HepG2 (cell line): ENCODE results near the gene MTHFSD. TPM values are rescaled to one million over a fixed set of nuclear protein-coding genes. Genes with fewer than 3 reads are reported as not detected.

ENCODE experiments used
- ATAC-seq: fragments of 200-7000 bp; cut with Tn5 transposase; 3 replicates; pipeline ENCODE4 v1.9.1; 2020; ENCODE audit warnings: mild to moderate bottlenecking, moderate library complexity
- BruUV-seq: library from RNA; stranded (reverse); fragments of 400-500 nt; replicated peaks from 2 replicates; lab custom pipeline; 2021; lab: Mats Ljungman, UMichigan
- CTCF ChIA-PET: fragments of 300-600 bp; formaldehyde crosslinking; extraction: SDS; loops from one replicate; lab custom pipeline; 2021; ENCODE audit warnings: low total read pairs, inconsistent platforms, low intra/inter-chr PET ratio; lab: Yijun Ruan, JAX
- POLR2A ChIA-PET: fragments of 350-600 bp; sonication (Branson Sonifier 250); formaldehyde crosslinking; loops from one replicate; lab custom pipeline; 2020; ENCODE audit warnings: antibody characterized with exemption, inconsistent platforms; lab: Yijun Ruan, JAX
- DNase-seq: peaks from one replicate; pipeline ENCODE4 v3.0.0-alpha.2; 2015; ENCODE audit warnings: low spot score
- FAIRE-seq: peaks from 3 replicates; lab custom pipeline; 2011; peaks lifted over from hg19 to GRCh38; lab: Jason Lieb, UNC
- H2AFZ ChIP-seq: one replicate; pipeline ENCODE4 v1.6.1; 2011; ENCODE audit warnings: low read length, inconsistent platforms
- H3K27ac ChIP-seq: fragments of 300-600 bp; 3 replicates; pipeline ENCODE4 v1.8.0; 2011; ENCODE audit warnings: mixed run types, mild to moderate bottlenecking, mixed read lengths, low read length, inconsistent platforms; ENCODE audit not compliant: insufficient read depth; ENCODE audit errors: extremely low read length
- H3K27me3 ChIP-seq, 2 experiments: fragments of 200-600 bp in 1 of 2; 2 replicates in 1 of 2; 3 replicates in 1 of 2; pipeline versions ENCODE4 v1.6.0 to v1.8.0; 2011; ENCODE audit warnings: low read length in 2 of 2, mild to moderate bottlenecking in 2 of 2, moderate library complexity in 2 of 2, inconsistent platforms in 1 of 2; ENCODE audit not compliant: insufficient read depth in 2 of 2, control insufficient read depth in 1 of 2
- H3K36me3 ChIP-seq, 2 experiments: fragments of 200-600 bp in 1 of 2; replicated peaks in 1 of 2; 2 replicates in 1 of 2; 3 replicates in 1 of 2; pipeline versions ENCODE4 v1.5.1 to v1.8.0; 2011; ENCODE audit warnings: low read length in 2 of 2, inconsistent platforms in 1 of 2; ENCODE audit not compliant: insufficient read depth in 2 of 2, control insufficient read depth in 1 of 2
- H3K4me1 ChIP-seq: 2 replicates; pipeline ENCODE4 v1.5.1; 2012; ENCODE audit warnings: low read length, inconsistent platforms; ENCODE audit not compliant: insufficient read depth
- H3K4me2 ChIP-seq: 2 replicates; pipeline ENCODE4 v1.6.0; 2011; ENCODE audit warnings: low read depth, low read length, inconsistent platforms
- H3K4me3 ChIP-seq, 3 experiments: fragments of 200-600 bp in 1 of 3; sonication (generic), shearing (Covaris generic) in 1 of 3; replicated peaks in 1 of 3; 2 replicates each; pipeline ENCODE4 v1.5.1; 2011 to 2016; ENCODE audit warnings: low read length in 3 of 3, inconsistent platforms in 2 of 3, low read depth in 2 of 3, mild to moderate bottlenecking in 2 of 3, control low read depth in 1 of 3, mixed read lengths in 1 of 3; ENCODE audit not compliant: insufficient read depth in 1 of 3
- H3K79me2 ChIP-seq: one replicate; pipeline ENCODE4 v1.6.1; 2011; ENCODE audit warnings: low read length, inconsistent platforms; ENCODE audit not compliant: insufficient read depth
- H3K9ac ChIP-seq: 2 replicates; pipeline ENCODE4 v1.6.0; 2011; ENCODE audit warnings: mild to moderate bottlenecking, low read depth, low read length, inconsistent platforms; ENCODE audit not compliant: insufficient read depth
- H3K9me3 ChIP-seq: 2 replicates; pipeline ENCODE4 v1.5.1; 2012; ENCODE audit warnings: mild to moderate bottlenecking, low read length
- H4K20me1 ChIP-seq: 2 replicates; pipeline ENCODE4 v1.6.0; 2011; ENCODE audit warnings: inconsistent platforms, mild to moderate bottlenecking, low read length, moderate library complexity; ENCODE audit not compliant: insufficient read depth
- CENPBD1 ChIP-seq: sonication (generic); formaldehyde crosslinking; IDR thresholded peaks from 2 replicates; pipeline ENCODE4 v1.8.0; 2022; ENCODE audit warnings: missing genetic modification reagents, low read depth, mild to moderate bottlenecking, borderline replicate concordance
- ETS1 ChIP-seq: sonication (generic); formaldehyde crosslinking; IDR thresholded peaks from 2 replicates; pipeline ENCODE4 v1.4.0; 2020; ENCODE audit warnings: missing genetic modification reagents
- ETV6 ChIP-seq: sonication (generic); formaldehyde crosslinking; conservative IDR thresholded peaks from 2 replicates; pipeline ENCODE4 v1.4.0; 2020; ENCODE audit warnings: missing genetic modification reagents
- GFI1 ChIP-seq: sonication (generic); formaldehyde crosslinking; IDR thresholded peaks from 2 replicates; pipeline ENCODE4 v1.5.0; 2020; ENCODE audit warnings: missing genetic modification reagents, mild to moderate bottlenecking, borderline replicate concordance
- GPBP1L1 ChIP-seq: sonication (generic); formaldehyde crosslinking; IDR thresholded peaks from 2 replicates; pipeline ENCODE4 v1.5.0; 2020; ENCODE audit warnings: mild to moderate bottlenecking, missing genetic modification reagents
- HES4 ChIP-seq: sonication (generic); formaldehyde crosslinking; IDR thresholded peaks from 2 replicates; pipeline ENCODE4 v1.9.0; 2021; ENCODE audit warnings: mild to moderate bottlenecking, missing genetic modification reagents, borderline replicate concordance
- IRX3 ChIP-seq: sonication (generic); formaldehyde crosslinking; IDR thresholded peaks from 2 replicates; pipeline ENCODE4 v1.8.1; 2023; ENCODE audit warnings: mild to moderate bottlenecking, low read depth, missing genetic modification reagents, borderline replicate concordance
- NFE2L2 ChIP-seq: fragments of 150-350 bp; IDR thresholded peaks from 2 replicates; pipeline ENCODE4 v1.6.1; 2014; ENCODE audit warnings: low read length
- ZBTB8A ChIP-seq: sonication (generic); formaldehyde crosslinking; IDR thresholded peaks from 2 replicates; pipeline ENCODE4 v1.4.0; 2020; ENCODE audit warnings: mild to moderate bottlenecking, low read depth, missing genetic modification reagents, borderline replicate concordance
- ZFP82 ChIP-seq: sonication (generic); formaldehyde crosslinking; IDR thresholded peaks from 2 replicates; pipeline ENCODE4 v1.5.1; 2020; ENCODE audit warnings: mild to moderate bottlenecking, missing genetic modification reagents, borderline replicate concordance
- ZNF20 ChIP-seq: sonication (generic); formaldehyde crosslinking; IDR thresholded peaks from 2 replicates; pipeline ENCODE4 v1.4.0; 2020; ENCODE audit warnings: mild to moderate bottlenecking, moderate library complexity, missing genetic modification reagents
- ZNF296 ChIP-seq: sonication (generic); formaldehyde crosslinking; conservative IDR thresholded peaks from 2 replicates; pipeline ENCODE4 v1.5.0; 2020; ENCODE audit warnings: mild to moderate bottlenecking, missing genetic modification reagents
- ZNF331 ChIP-seq: sonication (generic); formaldehyde crosslinking; IDR thresholded peaks from 2 replicates; pipeline ENCODE4 v1.4.0; 2020; ENCODE audit warnings: missing genetic modification reagents
- ZNF335 ChIP-seq: sonication (generic); formaldehyde crosslinking; IDR thresholded peaks from 2 replicates; pipeline ENCODE4 v1.4.0; 2020; ENCODE audit warnings: missing genetic modification reagents
- ZNF451 ChIP-seq: sonication (generic); formaldehyde crosslinking; IDR thresholded peaks from 2 replicates; pipeline ENCODE4 v1.5.0; 2020; ENCODE audit warnings: mild to moderate bottlenecking, missing genetic modification reagents
- WGBS: methylation state at CpG from one replicate; pipeline ENCODE4 v1.1.6; 2017; ENCODE audit warnings: low lambda C conversion rate; 5-methylcytosine and 5-hydroxymethylcytosine counted together
- in situ Hi-C: cut with HindIII; loops from 2 replicates; pipeline ENCODE4 v1.10.0; 2017; ENCODE audit warnings: low pct_unique_long_range_greater_than_20kb; ENCODE audit not compliant: extremely low pct_ligation_motif_present
- intact Hi-C: fragments of 100-400 bp; cut with micrococcal nuclease; formaldehyde crosslinking; loops from one replicate; pipeline ENCODE4 v1.10.0; 2022; ENCODE audit not compliant: unreplicated experiment
- polyA plus RNA-seq, 8 experiments: library from polyadenylated mRNA; depleted of rRNA in 3 of 8; stranded (reverse) in 7 of 8; unstranded in 1 of 8; fragments of >200 nt; fragmentation: Illumina TruSeq in 4 of 8; extraction: Trizol in 4 of 8; gene quantifications; 2 replicates each; pipeline versions ENCODE4 v1.2.1 to v1.2.3, GENCODE V29; 2011 to 2016; ENCODE audit warnings: low read depth in 4 of 8, missing spikeins in 1 of 8, mixed read lengths in 1 of 8; ENCODE audit not compliant: insufficient read depth in 1 of 8
- total RNA-seq, 5 experiments: library from RNA; depleted of rRNA; stranded (reverse); fragments of >200 nt; fragmentation: Illumina TruSeq; extraction: Trizol; gene quantifications; 2 replicates each; pipeline ENCODE4 v1.2.3, GENCODE V29; 2016; ENCODE audit warnings: low read depth in 1 of 5
- TF ChIP-seq, protein P1 (sequence below): sonication (generic); formaldehyde crosslinking; IDR thresholded peaks from 2 replicates; pipeline ENCODE4 v1.5.0; 2020; ENCODE audit warnings: missing genetic modification reagents
- TF ChIP-seq, protein P2 (sequence below): sonication (generic); formaldehyde crosslinking; conservative IDR thresholded peaks from 2 replicates; pipeline ENCODE4 v1.8.0; 2022; ENCODE audit warnings: mild to moderate bottlenecking, moderate library complexity, missing genetic modification reagents
- TF ChIP-seq, protein P3 (sequence below): sonication (generic); formaldehyde crosslinking; IDR thresholded peaks from 2 replicates; pipeline ENCODE4 v1.4.0; 2020; ENCODE audit warnings: mild to moderate bottlenecking, missing genetic modification reagents

The MTHFSD gene
- total and polyA plus RNA-seq, 2 of the 13 experiments (the other 11 are each of a cell fraction or from before 2014, with no cell fraction given), result 14.2 to 16.3 TPM

GRCh38 chr16:86485746-86486145 lies 69.3 kb downstream of the MTHFSD start:
- DNase-seq (no peak), ATAC-seq (no peak)
- Histone ChIP-seq H3K9ac (no peak overlapping the region), H3K4me2 (no peak overlapping the region), H3K27me3 (peaks cover 9 to 43% of the 10 kb centered on the region in 2 experiments; a peak in 4 of 5 replicates), H3K27ac (no peak overlapping the region), H4K20me1 (no peaks in the 10 kb centered on the region), H3K36me3 (no peaks in the 10 kb centered on the region), H2AFZ (no peak overlapping the region)
- 0% methylated on average over 3 of the region's 3 CpGs for WGBS
- TF ChIP-seq ZBTB8A (CRISPR knock-in tag), result no peak
- TF ChIP-seq, protein P1, sequence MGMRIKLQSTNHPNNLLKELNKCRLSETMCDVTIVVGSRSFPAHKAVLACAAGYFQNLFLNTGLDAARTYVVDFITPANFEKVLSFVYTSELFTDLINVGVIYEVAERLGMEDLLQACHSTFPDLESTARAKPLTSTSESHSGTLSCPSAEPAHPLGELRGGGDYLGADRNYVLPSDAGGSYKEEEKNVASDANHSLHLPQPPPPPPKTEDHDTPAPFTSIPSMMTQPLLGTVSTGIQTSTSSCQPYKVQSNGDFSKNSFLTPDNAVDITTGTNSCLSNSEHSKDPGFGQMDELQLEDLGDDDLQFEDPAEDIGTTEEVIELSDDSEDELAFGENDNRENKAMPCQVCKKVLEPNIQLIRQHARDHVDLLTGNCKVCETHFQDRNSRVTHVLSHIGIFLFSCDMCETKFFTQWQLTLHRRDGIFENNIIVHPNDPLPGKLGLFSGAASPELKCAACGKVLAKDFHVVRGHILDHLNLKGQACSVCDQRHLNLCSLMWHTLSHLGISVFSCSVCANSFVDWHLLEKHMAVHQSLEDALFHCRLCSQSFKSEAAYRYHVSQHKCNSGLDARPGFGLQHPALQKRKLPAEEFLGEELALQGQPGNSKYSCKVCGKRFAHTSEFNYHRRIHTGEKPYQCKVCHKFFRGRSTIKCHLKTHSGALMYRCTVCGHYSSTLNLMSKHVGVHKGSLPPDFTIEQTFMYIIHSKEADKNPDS (CRISPR knock-in tag), result no peak
- TF ChIP-seq NFE2L2, result no peak
- TF ChIP-seq ZNF331, result no peak
- TF ChIP-seq ZNF296 (CRISPR knock-in tag), result no peak
- TF ChIP-seq ZNF335, result no peak
- TF ChIP-seq, protein P2, sequence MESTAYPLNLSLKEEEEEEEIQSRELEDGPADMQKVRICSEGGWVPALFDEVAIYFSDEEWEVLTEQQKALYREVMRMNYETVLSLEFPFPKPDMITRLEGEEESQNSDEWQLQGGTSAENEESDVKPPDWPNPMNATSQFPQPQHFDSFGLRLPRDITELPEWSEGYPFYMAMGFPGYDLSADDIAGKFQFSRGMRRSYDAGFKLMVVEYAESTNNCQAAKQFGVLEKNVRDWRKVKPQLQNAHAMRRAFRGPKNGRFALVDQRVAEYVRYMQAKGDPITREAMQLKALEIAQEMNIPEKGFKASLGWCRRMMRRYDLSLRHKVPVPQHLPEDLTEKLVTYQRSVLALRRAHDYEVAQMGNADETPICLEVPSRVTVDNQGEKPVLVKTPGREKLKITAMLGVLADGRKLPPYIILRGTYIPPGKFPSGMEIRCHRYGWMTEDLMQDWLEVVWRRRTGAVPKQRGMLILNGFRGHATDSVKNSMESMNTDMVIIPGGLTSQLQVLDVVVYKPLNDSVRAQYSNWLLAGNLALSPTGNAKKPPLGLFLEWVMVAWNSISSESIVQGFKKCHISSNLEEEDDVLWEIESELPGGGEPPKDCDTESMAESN (CRISPR knock-in tag), result no peak
- TF ChIP-seq ZFP82, result no peak
- TF ChIP-seq IRX3 (CRISPR knock-in tag), result no peak
- no peak for TF ChIP-seq ETV6 (CRISPR knock-in tag)
- no peak for TF ChIP-seq GPBP1L1 (CRISPR knock-in tag)
- TF ChIP-seq, protein P3, sequence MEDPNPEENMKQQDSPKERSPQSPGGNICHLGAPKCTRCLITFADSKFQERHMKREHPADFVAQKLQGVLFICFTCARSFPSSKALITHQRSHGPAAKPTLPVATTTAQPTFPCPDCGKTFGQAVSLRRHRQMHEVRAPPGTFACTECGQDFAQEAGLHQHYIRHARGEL (CRISPR knock-in tag), result no peak
- TF ChIP-seq HES4 (CRISPR knock-in tag), result no peak
- no peak for TF ChIP-seq ZNF451 (CRISPR knock-in tag)
- no peak for TF ChIP-seq CENPBD1
- no peak for TF ChIP-seq ETS1
- no peak for TF ChIP-seq GFI1 (CRISPR knock-in tag)
- no peak for TF ChIP-seq ZNF20 (CRISPR knock-in tag)
- TF ChIP-seq, all 625 proteins: peak for 0
- ChIA-PET CTCF (no interaction called here), POLR2A (no interaction called here)
- Histone ChIP-seq H3K79me2 (no peaks in the 10 kb centered on the region), H3K4me3 (no peak overlapping the region), H3K4me1 (no peaks in the 10 kb centered on the region), H3K9me3 (no peaks in the 10 kb centered on the region; the same call in 1 of the 2 replicates)
- FAIRE-seq, result no peak
- in situ Hi-C loops (no loop called here), intact Hi-C loops (no loop called here)
- BruUV-seq, result no TSS peak
